Activated CD8-positive, alpha-beta memory T cell treated with anti-CD3 and anti-CD28 coated beads, Interleukin-2, amount 50 U/mL, for 24 hours (primary cell): Measurements from ENCODE around the gene PAPPA.

Source experiments
- DNase-seq: peaks from one replicate; pipeline ENCODE4 v3.0.0-alpha.2; 2020; ENCODE audit errors: extremely low read depth

The PAPPA gene

GRCh38 chr9:116276651-116277121, 123.1 kb downstream of the PAPPA start:
- no peak for DNase-seq

- DNase-seq = no peak
Measured at GRCh38 chr9:116278326-116278725, 124.7 kb downstream of the PAPPA start.

DNA sequence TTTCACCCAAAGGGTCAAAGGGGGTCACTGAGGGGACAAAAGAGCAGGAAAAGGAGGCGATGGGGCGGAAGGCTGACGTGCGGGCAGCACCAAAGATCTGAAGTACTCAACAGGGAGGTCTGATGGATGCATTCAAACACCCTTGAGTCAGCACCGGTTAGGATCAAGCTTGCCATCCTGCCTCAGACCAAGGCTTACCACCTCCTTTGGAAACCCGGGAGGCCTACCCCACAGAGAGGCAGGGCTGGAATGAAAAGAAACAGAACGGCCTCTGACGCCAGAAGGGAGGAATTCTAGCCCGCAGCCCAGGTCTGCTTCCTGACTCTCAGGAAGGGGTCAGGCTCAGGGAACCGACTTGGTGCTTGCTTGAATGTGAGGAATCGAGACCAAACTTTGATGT, 125.6 kb downstream of the PAPPA start:
- no peak for DNase-seq

- DNase-seq = no peak
Measured at GRCh38 chr9:116280529-116280928, 126.9 kb downstream of the PAPPA start.

DNA sequence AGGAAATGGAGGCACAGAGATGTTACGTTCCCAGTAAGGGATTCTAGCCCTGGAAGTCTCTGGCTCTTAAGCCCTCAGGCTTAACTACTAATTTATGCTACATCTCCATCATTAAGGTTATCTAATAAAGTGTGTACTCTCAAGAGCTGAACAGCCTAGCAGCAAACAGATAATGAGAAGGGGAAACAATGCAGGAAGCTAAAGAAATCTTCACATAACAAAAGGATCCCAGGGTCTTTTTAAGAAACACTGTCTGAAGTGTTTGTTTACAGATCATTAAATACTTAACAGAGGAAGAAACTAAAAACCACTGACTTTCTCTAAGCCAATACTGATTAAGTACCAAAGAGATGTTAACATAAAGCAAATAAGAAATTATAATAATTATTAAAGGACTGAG, 129.0 kb downstream of the PAPPA start:
- no peak for DNase-seq

- DNase-seq = no peak
Measured at GRCh38 chr9:116284518-116284917, 130.9 kb downstream of the PAPPA start.

DNA sequence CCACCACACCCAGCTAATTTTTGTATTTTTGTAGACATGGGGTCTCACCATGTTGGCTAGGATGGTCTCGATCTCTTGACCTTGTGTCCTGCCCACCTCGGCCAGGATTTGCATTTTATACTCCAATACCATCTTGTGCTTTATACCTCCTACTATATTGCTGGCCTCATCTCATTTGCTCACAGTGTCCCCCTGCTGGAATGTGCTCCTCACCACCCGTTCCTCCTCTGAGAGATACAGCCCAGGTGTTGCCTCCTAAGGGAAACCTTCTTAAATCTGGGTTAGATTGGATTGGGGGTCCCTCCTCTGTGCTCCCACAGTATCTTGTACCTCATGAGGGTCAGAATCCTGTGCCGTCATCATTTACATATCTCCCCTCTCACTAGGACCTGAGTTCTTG, 131.7 kb downstream of the PAPPA start:
- no peak for DNase-seq

- DNase-seq = no peak
Measured at GRCh38 chr9:116286297-116286696, 132.7 kb downstream of the PAPPA start.

GRCh38 chr9:116287721-116288120, 134.1 kb downstream of the PAPPA start:
- DNase-seq = no peak

GRCh38 chr9:116288658-116289057, 135.1 kb downstream of the PAPPA start:
- DNase-seq = no peak

GRCh38 chr9:116297346-116297745, 143.8 kb downstream of the PAPPA start:
- no peak for DNase-seq

DNA sequence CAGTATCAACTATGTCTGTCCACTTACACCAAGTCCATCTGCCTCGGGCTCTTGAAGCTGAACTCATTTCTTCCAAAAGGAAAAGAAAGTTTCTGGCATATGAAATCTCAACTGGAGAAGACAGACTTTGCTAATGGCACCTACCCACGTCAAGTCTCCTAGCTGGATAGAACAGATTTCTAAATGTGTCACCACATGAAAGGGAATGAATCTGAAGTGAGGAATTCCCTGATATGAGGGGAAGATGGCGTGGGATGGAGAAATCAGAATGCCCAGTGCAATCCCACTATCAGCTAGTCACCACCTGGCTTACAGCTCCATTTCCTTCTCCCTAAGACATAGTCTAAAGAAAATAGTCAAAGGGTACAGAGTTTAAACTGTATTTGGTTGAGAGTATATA, 144.7 kb downstream of the PAPPA start:
- no peak for DNase-seq

- no peak for DNase-seq
Measured at GRCh38 chr9:116298878-116299391, 145.3 kb downstream of the PAPPA start.

GRCh38 chr9:116300360-116300870, 146.8 kb downstream of the PAPPA start:
- DNase-seq = no peak

DNA sequence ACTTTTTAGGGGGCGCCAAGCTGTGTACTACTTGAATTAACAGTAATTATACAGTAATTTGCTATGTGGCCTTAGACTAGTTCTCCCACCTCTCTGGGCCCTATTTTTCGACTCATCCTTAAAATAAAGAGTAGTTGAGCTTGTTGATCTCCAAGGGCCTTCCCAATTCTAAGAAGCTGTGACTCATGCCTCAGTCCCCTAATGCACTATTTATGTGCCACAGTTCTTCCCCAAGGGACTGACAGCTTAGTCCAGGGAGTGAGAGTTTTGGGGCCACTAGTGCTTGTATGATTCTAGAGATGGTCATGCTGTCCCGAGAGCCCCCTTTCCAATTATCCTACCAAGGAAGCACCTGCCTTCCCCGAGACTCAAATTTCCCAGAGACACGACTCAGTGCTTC, 149.7 kb downstream of the PAPPA start:
- no peak for DNase-seq

DNA sequence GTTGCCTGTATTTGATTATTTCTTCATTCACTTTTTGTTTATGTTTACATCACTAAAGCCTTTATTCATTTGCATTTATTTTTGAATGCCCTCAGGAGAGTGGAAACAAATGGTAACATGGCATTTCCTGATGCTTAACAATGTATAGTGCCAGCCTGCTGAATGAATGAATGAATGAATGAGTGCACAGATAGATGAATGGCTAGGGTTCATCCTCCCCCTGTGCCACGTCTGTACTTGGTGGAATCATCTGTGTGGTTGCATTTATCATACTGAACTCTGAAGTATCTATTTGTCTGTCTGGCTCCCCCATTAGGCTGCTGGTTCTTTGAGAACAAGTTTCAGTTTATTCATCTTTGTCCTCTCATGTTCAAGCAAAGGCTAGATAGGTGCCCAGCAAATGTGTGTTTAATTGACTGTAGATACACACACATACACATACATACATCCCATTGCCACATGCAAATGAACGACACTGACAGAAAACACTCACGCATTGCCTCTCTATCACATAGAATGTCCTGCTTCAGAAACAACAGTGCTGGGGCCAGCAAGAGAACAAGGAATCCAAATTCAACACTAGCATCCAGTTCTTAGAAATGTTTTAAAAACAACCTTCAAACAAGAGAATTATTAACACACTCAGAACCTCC, 150.4 kb downstream of the PAPPA start:
- DNase-seq = no peak

DNA sequence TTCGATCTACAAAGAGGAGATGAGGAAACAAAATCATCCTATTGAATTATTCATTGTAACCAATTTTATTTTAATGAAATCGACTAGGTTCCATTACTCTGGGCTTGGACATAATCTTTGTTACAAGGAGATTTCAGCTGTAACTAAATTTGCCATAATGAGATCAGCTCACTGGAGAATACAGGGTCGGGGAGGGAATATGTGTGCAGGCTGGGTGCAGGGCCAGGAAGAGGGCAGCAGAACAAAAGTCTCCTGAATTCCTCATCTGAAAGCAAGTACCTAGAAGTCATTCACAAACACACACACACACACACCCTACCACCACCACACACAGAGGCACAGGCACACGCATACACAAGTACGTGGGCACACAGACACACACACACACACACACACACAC, 151.2 kb downstream of the PAPPA start:
- no peak for DNase-seq

DNA sequence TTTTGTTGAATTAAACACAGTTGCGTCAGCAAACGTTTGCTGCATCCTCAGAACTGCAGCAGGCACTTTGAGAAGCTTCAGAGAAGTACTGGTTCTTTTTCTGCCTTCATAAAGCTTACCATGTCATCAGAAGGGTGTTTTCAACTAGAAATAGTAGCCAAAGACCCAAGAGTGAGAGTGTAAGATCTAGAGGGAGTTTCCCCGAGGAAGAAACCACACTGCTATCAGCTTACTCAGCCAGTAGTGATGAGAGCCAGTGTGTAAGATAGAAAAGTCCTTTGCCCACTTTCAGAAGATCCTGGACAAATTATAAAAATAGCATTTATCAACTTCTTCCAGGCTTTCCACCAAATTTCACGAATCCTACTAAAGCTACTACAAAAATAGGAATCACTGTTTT, 154.5 kb downstream of the PAPPA start:
- DNase-seq = no peak

- no peak for DNase-seq
Measured at GRCh38 chr9:116309900-116310611, 156.5 kb downstream of the PAPPA start.

- DNase-seq = no peak
Measured at GRCh38 chr9:116312221-116312620, 158.6 kb downstream of the PAPPA start.

DNA sequence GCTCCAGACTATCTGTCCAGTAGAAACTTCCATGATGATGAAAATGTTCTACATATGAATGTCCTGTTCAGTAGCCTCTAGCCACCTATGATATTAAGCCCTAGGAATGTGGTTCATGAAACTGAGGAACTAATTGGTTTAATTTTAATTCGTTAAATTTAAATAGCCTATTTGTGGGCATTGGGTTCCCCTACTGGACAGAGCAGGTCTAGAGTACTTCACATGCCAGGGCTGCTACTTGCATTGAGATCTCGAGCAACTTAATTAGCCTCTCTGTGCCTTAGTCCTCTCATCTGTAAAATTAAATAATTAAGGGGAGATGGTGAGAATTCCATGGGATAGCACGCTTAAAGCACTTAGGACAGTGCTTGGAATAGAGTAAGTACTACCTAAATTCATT, 160.0 kb downstream of the PAPPA start:
- no peak for DNase-seq

DNA sequence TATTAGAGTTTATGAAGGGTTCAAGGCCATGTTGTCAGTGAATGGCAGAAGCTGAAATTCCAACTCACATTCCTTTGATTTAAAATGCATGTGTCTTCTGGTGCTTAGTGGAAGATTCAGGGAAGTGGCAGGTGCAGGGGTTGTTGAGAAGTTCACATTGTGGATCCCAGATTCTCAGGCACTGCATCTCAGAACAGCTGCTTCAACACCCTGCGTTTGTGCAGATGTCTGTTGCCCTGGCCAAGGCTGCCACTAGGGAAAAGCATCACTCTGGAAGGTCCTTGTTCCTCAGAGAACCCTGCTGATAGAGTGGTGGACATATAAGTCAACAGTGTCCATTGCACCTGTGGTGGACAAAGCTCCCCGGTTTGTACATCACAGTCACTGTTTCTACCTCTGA, 162.7 kb downstream of the PAPPA start:
- no peak for DNase-seq

DNA sequence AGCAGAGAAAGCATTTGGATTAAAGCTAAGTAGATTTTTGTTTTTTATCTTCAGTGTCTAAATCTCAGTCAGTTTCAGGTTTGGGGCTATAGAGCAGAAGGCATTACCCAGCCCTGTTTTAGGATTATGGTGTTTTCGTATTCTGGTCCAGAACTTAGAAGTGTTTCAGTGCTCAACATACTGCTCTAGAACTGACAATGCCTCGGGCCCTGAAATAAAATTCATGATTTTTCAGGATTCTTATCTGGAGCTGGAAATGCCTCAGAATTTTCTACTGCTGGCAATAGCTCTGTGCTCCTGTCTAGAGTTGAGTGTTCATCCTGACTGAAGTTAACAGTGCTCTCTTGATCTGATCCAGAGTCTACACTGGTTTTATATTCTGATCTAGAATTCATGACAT, 163.9 kb downstream of the PAPPA start:
- no peak for DNase-seq
